ENCODE data around the gene KIDINS220. TPM values are rescaled to one million over a fixed set of nuclear protein-coding genes. Genes with fewer than 3 reads are reported as not detected.

Gene KIDINS220
- total RNA-seq, 1 donor from 2014 or later: 101 TPM

GRCh38 chr2:8685697-8686358 lies 151.6 kb downstream of the KIDINS220 start:
- H3K4me1 Mint-ChIP-seq (ENCODE audit: unreplicated experiment): peaks cover 33% of the 10 kb centered on the region
- peak; percentile 99 for TF ChIP-seq CTCF (IDR thresholded peaks at IDR 0.05)
- H3K4me3 Mint-ChIP-seq (ENCODE audit: unreplicated experiment): no peak overlapping the region
- H3K27ac Mint-ChIP-seq (ENCODE audit: unreplicated experiment): no peak overlapping the region
- DNase-seq (ENCODE audit: extremely low spot score, unreplicated experiment): peak; percentile 92
- no peaks in the 10 kb centered on the region for H3K9me3 Mint-ChIP-seq (ENCODE audit: unreplicated experiment)
- H3K27me3 Mint-ChIP-seq (ENCODE audit: unreplicated experiment): peaks cover 20% of the 10 kb centered on the region
- H3K36me3 Mint-ChIP-seq (ENCODE audit: unreplicated experiment): no peaks in the 10 kb centered on the region

- no peaks in the 10 kb centered on the region for H3K9me3 Mint-ChIP-seq (ENCODE audit: unreplicated experiment)
- peaks cover 39% of the 10 kb centered on the region for H3K4me1 Mint-ChIP-seq (ENCODE audit: unreplicated experiment)
- DNase-seq (ENCODE audit: extremely low spot score, unreplicated experiment): no peak
- no peak for TF ChIP-seq CTCF (IDR thresholded peaks at IDR 0.05)
- H3K27ac Mint-ChIP-seq (ENCODE audit: unreplicated experiment): no peak overlapping the region
- peaks cover 19% of the 10 kb centered on the region for H3K27me3 Mint-ChIP-seq (ENCODE audit: unreplicated experiment)
- peak overlapping the region; percentile 69 for H3K4me3 Mint-ChIP-seq (ENCODE audit: unreplicated experiment)
- H3K36me3 Mint-ChIP-seq (ENCODE audit: unreplicated experiment): no peaks in the 10 kb centered on the region
Measured at GRCh38 chr2:8684878-8685696, 152.3 kb downstream of the KIDINS220 start.

GRCh38 chr2:8684540-8684877 lies 152.9 kb downstream of the KIDINS220 start:
- no peaks in the 10 kb centered on the region for H3K9me3 Mint-ChIP-seq (ENCODE audit: unreplicated experiment)
- TF ChIP-seq CTCF (IDR thresholded peaks at IDR 0.05): no peak
- H3K4me3 Mint-ChIP-seq (ENCODE audit: unreplicated experiment): peak overlapping the region; percentile 69
- H3K4me1 Mint-ChIP-seq (ENCODE audit: unreplicated experiment): peaks cover 45% of the 10 kb centered on the region
- no peak for DNase-seq (ENCODE audit: extremely low spot score, unreplicated experiment)
- H3K27ac Mint-ChIP-seq (ENCODE audit: unreplicated experiment): no peak overlapping the region
- peaks cover 15% of the 10 kb centered on the region for H3K27me3 Mint-ChIP-seq (ENCODE audit: unreplicated experiment)
- H3K36me3 Mint-ChIP-seq (ENCODE audit: unreplicated experiment): no peaks in the 10 kb centered on the region

- TF ChIP-seq CTCF (IDR thresholded peaks at IDR 0.05): no peak
- H3K4me1 Mint-ChIP-seq (ENCODE audit: unreplicated experiment): peaks cover 50% of the 10 kb centered on the region
Measured at GRCh38 chr2:8682719-8683667, 154.4 kb downstream of the KIDINS220 start.

More at GRCh38 chr2:8682719-8683667, 154.4 kb downstream of the KIDINS220 start:
- DNase-seq (ENCODE audit: extremely low spot score, unreplicated experiment): no peak
- Mint-ChIP-seq H3K4me3 (ENCODE audit: unreplicated experiment) (peak overlapping the region; percentile 89), H3K36me3 (ENCODE audit: unreplicated experiment) (no peaks in the 10 kb centered on the region), H3K9me3 (ENCODE audit: unreplicated experiment) (no peaks in the 10 kb centered on the region), H3K27me3 (ENCODE audit: unreplicated experiment) (peaks cover 10% of the 10 kb centered on the region), H3K27ac (ENCODE audit: unreplicated experiment) (no peak overlapping the region)
